ENCODE data around the gene CDPF1.
"Not testable (repeated sequence)": the region's sequence is repeated elsewhere in the genome, so short reads cannot be mapped to it uniquely, and the experiment has no call there.

CDPF1 gene

DNA sequence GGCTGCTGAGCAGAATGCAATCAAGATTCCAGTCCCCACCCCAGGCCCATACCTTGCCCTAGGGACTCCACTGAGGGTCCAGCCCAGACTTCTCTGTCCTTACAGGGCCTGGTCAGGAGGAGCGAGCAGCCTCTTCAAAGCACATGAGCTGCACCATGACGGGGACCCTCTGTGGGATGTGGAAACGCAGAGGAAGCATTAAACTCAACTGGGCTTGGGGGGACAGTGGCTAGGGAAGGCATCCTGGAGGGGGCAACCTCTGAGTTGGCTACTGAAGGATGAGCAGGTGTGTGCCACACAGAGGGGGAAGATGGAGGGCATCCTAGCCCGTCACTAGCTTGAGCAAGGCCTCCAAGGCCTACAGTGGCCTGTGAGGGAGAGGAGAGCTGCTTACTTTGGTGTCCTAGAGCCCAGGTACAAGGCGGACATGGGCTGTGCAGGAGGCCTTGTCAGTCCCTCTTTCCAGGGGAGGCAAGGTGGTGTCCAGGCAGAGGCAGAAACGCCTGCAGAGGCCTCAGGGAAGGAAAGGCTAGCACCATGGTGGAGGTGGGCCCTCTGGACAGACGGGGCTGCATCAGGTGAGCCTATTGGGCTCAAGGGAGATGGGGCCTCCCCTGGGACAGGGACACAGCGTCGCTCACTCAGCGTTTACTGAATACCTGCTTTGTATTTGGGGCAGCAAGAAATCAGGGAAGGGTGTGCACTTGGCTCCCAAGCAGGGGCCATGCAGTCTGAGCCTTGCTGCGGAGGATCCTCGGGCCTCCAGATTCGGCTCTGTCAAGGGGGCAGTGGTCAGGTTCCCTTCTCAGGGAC, 32.0 kb upstream of the CDPF1 start:
- no peak for DNase-seq (ENCODE audit: low read depth in 2 of 2)

DNA sequence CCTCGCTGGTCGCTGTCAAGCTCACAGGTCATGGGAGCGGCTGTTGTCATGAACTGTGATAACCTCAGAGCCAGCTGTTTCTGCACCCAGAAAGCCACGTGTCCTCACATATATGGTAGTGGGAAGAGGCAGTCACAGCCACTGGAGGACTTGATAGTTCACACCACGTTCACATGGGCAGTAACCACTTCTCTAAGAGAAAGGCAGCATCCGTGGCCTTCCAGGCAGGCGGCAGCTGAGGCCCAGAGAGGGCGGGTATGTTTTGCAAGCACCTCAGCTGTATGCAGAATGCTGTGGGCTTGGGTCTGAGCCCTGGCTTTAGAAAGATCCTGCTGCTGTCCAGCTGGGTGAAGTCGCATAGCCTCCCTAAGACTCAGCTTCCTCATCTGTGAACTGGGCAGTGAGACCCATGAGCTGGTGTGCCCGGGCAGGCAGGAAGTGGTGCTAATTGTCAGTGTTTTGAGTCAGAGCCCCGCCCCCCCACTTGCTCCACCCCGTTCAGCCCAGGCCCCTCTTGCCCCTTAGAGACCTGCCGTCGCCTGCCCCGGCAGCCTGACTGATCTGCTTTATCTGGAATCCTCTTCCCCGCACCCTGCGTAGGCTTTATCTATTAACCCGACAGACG, 31.0 kb upstream of the CDPF1 start:
- no peak for DNase-seq (ENCODE audit: low read depth in 2 of 2)

DNA sequence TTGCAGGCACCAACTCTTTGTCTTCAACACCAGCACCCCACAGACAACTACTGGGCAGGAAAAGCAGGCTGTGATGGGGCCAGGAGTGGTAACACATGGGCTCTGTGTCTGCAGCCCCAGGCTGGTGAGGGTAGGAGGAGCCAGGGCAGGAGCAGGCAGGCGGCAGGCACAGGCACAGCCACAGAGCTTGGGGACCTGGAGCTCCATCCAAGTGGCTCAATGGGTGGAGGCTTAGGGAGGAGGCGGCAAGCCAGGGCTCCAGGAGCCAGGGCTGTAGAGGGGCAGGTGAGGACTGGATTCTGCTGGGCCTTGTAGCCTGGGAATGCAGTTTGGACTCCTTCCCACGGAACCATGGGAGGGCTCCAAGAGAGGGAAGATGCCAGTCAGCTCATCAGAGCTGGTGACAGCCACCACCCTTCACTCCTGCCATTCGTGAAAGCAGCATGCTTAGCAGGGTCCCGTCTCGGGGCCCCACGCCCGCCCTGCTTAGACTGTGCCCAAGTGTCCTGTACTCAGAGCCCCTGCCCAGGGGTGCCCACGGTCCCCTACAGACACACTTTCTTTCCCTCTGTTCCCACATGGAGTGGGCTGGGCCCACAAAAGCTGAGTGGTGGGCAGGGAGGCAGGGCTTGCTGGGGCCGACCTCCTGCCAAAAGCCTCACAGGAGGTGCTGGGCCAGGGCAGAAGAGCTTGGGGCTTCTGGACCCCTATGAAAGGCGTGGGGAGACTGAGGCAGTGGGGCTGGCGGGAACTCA, 30.1 kb upstream of the CDPF1 start:
- no peak for DNase-seq (ENCODE audit: low read depth in 2 of 2)

DNA sequence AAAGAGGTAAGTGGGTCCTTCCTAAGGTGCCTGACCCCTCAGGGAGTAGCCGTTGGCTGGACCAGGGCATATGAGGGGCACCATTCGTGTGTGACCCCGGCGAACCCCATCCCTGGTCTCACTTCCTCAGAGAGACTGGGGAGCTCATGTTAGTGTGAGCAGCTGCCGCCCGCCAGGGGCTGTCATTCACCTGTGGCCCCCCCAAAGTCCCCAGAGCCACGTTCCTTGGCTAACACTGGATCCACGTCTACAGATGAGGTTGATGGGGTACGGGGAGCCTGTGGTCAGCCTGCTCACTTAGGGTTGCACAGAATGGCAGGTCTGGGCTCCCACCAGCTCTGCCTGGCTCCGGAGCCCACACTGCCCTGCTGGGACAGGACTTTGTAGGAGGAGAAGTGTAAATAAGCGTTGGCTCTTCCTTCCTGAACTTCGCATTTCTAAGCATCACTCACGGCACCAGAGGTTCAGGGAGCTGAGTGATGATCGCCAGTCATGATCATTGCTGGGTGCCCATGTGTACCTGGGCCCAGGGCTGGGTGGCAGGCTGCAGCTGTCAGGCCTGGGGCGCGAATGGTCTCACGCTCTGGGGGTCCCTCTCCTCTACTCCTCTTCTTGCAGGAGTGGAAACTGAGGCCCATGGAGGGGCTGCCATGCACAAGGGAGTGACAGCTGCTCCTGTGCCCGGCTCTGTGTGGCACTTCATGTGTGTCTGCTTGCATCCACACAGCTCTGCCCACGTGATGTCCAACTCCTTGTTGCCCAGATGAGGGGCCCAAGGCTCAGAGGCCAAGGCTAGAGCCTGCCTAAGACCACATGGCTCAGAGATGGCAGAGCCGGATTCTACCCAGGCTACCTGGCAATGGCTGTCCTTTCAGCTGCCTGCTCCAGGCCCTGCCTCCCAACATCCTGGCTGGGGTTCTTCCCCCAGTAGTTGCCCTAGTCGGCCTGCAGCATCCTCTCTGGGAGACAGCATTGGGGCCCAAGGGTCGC, 28.9 kb upstream of the CDPF1 start:
- DNase-seq (ENCODE audit: low read depth in 2 of 2), result no peak

DNA sequence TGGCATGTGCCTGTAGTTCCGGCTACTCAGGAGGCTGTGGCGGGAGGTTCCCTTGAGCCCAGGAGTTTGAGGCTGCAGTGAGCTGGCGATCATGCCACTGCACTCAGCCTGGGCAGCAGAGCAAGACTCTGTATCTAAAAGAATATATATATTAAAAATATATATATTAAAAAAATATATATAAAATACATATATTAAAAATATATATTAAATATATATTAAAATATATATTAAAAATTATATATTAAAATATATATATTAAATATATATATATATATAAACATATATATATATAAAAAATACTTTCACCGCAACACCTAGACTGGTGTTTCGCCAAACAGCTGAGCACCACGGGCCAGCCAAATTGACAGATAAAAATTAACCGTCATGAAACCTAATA, 26.5 kb upstream of the CDPF1 start:
- DNase-seq (ENCODE audit: low read depth in 2 of 2), result no peak

DNA sequence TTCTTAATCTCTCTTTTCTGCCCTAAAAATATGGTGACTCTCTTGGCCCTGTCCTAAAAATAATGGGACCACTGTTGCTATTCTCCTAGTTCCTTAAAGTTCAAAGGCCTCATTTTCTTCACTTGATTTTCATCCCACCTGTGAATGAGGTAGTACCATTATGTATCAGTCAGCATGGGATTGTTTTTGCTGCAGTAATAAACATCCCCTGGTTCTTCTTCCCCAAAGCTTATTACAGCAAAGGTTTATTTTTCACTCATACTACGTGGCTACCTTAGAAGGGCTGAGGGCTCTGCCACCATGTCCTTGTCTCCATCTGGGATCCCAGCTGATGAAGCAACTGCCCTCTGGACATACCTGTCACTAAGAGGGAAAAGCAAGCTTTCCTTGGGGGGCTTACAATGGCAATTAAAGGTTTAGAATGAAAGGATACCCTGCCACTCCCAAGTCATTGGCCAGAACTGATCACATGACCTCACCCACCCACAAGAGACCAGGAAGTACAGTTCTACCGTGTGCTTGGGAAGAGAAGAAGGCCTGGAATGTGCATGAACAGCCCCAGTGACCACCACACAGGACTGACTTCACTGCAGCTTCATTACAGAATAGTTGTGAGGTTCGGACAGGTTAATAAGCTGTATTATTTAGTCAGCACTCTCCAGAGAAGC, 25.5 kb upstream of the CDPF1 start:
- DNase-seq (ENCODE audit: low read depth in 2 of 2), result no peak

DNA sequence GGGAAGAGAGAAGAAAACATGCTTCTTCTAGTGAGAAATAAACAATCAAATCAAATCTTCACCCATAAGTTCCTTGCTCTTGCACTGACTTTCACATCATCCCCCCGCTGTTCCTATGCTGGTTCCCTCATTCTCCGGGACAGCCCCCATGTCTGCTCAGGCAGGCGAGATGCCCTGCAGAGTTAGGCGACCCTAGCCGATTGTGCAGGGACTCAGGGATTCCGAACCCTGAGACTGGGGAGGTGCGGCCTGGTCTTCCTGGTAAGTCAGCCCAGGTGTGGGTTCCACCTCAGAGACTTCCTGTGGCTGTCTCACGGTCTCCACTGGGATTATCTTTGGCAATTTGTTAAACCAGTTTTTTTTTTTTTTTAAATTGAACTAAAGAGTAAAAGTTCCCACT, 24.3 kb upstream of the CDPF1 start:
- DNase-seq (ENCODE audit: low read depth in 2 of 2), result no peak

DNA sequence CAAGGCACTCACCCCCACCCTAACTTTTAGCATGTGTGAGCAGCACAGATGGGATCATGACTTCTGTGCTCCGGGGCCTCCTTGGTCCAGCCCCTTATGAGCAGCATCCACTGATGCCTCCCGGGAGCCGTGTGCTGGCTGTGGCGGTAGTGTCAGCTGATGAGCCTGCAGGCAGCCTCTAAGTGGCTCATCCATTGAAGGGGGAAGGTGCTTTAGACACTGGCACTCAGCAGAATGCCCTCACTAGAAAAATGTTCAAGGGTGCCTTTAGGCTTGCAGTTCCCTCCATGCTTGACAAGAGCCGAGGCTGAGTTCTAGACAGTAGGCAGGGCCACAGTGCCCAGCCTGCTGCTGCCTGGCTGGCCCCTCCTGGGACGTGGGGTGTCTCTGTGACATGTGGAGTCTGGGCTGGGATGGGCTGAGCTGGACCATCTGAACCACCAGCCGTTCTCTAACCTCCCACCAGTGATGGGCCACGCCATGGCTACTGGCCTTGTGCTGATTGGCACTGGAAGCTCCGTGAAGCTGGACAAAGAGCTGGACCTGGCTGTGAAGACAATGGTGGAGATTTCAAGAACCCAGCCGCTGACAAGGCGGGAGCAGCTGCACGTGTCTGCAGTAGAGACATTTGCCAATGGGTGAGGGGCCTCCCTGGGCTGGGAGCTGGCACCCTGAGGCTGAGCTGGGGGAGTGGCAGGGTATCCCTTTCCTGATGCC, 23.5 kb upstream of the CDPF1 start:
- no peak for DNase-seq (ENCODE audit: low read depth in 2 of 2)

DNA sequence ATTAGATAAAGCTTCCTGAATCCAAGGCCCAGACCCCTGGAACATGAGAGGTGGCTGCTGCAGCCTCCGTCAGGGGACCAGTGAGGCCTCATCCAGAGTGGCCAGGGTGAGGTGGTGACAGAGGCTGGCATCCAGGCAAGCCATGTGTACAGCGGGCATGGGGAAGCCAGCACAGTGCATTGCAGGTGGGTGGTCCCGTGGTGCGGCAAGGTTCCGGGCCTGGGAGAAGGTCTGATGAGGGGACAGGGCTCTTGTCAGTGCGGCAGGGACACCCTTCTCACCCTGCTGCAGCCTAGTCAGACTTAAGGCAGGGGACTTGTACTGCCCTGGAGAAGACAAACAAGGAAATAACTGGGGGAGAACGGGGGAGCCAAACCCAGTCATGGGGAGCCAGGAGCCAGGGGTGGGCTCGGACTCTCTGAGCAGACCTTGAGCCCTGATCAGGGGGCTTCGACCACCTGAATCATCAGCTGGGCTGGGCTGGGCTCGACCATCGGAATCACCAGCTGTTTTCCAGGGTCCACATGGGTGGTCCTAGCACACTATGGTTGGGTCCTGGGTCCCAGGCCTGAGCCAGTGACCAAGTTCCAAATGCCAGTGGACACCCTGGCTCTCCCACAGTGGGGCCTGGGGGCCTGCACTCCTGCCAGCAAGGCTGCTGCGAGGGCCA, 22.8 kb upstream of the CDPF1 start:
- DNase-seq (ENCODE audit: low read depth in 2 of 2), result no peak

DNA sequence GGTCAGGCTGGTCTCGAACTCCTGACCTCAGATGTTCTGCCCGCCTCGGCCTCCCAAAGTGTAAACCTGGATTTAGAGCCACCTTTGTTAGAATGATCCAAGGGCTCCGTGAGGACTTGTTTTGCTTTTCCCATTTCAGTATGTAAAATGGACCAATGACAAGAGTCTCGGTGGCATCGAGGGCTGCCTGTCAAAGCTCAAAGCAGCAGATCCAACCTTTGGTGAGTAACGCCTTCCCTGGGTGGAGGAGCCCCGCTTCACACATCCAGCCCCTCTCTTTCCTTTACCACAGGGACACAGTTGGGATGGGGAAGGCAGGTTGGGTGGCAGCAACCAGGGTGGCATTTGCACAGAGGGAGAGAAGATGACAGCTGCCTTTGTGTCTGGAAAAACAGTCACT, 22.1 kb upstream of the CDPF1 start:
- no peak for DNase-seq (ENCODE audit: low read depth in 2 of 2)

DNA sequence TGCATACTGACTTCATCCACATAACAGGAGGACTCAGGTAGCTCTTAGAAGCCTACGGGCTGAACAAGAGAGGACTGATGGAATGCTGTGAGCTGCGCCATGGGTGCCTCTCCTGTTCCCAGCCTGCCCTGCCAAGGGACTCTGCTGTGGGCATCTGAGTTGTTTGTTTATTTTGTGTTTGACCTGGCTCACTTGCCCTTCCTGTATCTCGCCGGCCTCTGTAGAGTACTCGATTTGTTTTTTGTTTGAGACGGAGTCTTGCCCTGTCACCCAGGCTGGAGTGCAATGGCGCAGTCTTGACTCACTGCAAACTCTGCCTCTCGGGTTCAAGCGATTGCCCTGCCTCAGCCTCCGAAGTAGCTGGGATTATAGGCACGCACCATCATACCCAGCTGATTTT, 19.5 kb upstream of the CDPF1 start:
- no peak for DNase-seq (ENCODE audit: low read depth in 2 of 2)

DNA sequence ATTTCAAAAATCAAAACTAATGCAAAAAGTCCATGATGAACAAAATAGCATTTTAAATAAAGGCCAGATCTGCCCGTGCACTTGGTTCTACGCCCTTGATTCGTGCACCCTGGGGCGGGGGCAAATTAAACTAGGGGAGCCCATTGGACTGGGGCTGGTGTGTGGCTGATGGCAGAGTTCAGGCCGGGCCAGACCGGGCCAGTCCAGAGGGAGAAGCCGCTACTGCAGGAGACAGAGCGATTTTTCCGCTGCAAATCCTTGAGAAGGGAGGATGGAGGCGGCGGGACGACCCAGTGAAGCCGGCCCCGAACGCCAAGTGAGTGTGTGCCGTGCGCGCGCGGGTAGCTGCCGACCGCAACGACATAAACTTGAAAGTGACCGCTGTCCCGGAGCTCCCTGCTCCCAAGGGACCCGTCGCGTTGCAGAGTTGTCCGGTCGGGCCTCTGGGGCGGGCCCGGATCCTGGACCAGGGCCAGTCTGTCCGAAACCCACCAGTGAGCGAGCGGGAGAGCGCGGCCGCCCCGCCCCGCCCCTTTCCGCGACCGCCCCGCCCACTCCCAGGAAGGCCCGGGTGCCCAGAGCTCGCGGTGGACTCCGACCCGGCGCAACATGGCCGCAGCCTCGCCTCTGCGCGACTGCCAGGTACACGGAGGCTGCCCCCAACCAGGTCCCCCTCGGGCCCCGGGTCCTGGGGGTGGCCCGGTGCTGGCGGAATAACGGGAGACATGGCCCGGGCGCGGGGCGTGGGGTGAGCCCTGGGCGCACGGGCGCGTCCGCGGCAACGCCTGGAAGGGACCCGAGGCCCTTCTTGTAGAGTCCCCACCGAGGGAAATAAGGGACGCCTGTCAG, 17.6 kb upstream of the CDPF1 start, which contains the start of gene TTC38:
Gene TTC38 (plus strand): TSS at position 578 of the 849 bp plus-strand sequence. CDS start 32 bp downstream, at position 610.
- DNase-seq (ENCODE audit: low read depth in 2 of 2), result no peak

DNA sequence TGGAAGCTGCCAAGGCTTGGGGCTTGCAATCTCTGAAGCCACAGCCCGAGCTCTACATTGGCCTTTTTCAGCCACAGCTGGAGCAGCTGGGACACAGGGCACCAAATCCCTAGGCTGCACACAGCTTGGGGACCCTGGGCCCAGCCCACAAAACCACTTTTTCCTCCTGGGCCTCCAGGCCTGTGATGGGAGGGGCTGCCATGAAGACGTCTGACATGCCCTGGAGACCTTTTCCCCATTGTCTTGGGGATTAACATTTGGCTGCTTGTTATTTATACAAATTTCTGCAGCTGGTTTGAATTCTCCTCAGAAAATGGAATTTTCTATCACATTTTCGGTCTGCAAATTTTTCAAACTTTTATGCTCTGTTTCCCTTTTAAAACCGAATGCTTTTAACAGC, 15.5 kb upstream of the CDPF1 start:
- DNase-seq (ENCODE audit: low read depth in 2 of 2), result not testable (repeated sequence)

DNA sequence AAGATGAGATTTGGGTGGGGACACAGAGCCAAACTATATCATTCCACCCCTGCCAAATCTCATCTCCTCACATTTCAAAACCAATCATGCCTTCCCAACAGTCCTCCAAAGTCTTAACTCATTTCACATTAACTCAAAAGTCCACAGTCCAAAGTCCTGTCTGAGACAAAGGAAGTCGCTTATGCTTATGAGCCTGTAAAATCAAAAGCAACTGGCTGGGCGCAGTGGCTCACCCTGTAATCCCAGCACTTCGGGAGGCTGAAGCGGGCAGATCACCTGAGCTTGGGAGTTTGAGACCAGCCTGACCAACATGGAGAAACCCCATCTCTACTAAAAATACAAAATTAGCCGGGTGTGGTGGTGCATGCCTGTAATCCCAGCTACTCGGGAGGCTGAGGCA, 14.4 kb upstream of the CDPF1 start:
- not testable (repeated sequence) for DNase-seq (ENCODE audit: low read depth in 2 of 2)

DNA sequence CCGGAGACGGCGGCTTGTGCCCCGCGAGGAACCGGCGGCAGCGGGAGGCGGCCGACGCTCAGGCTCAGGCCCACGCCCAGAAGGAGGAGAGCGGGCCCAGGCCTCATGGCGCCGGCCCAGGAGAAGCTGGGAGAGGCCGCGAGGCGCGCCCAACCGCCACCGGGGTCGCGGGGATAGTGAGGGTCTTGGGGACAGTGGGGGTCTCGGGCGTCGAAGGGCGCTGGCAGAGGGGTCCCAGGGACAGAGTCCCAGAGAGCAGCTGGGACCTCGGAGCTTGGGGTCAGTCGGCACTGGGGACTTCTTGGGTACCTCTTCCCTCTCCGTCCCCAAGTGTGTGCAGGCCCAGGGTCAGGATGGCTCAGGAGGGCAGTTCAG, 13.1 kb upstream of the CDPF1 start, which contains the start of gene PKDREJ:
Gene PKDREJ (minus strand): TSS at position 128 of the 375 bp plus-strand sequence. CDS start 21 bp downstream, at position 107.
- no peak for DNase-seq (ENCODE audit: low read depth in 2 of 2)

DNA sequence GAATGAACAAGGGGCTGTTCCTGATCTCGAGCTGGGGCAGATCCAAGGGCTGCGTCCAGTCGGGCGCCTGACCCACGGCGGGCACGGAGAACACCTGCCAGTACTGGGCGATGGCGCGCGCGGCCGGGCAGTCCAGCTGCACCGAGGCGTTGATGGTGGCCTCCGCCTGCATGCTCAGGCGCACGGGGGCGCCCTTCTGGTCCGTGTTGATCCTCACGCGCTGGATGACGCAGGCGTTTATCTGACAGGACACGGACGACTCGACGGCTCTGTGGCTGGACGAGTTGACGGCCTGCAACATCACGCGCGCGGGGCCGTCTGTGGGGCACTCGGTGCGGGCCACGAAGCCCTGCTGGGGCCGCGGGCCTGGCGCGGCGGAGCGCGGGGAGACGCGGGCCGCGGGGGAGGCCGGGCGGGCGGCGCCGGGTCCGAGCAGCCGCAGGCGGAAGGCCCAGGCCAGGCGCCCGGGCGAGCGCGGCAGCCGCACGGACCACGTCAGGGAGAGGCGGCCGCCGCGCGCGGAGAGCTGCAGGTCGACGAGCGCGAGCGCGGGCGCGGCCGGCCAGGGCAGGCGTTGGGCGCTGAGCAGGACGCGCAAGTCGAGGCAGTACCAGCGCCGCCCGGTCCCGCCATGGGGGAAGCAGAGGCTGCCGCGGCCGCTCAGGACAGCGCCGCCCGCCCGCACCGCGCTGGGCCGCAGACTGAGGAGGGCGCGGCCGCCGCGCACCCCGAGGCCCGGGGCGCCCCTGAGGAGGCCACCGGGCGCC, 12.5 kb upstream of the CDPF1 start:
- no peak for DNase-seq (ENCODE audit: low read depth in 2 of 2)

DNA sequence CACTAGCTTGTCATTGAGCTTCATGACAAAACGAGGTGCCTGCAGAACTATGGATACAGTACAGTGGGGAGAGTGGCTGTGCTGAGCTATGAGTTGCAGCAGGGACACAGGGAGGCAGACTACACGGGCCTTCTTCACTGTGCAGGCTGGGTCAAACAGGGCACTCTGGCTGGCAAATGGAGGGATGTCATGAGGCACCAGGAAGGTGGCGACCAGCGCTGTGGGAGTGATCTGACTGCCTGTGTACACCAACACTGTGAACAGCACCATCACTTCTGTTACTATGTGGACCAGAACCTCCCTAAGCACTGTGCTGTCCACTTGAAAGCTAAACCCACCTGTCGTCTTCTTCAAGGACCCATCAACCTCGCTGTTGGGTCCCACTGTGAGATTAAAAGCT, 9.9 kb upstream of the CDPF1 start:
- DNase-seq (ENCODE audit: low read depth in 2 of 2), result no peak

DNA sequence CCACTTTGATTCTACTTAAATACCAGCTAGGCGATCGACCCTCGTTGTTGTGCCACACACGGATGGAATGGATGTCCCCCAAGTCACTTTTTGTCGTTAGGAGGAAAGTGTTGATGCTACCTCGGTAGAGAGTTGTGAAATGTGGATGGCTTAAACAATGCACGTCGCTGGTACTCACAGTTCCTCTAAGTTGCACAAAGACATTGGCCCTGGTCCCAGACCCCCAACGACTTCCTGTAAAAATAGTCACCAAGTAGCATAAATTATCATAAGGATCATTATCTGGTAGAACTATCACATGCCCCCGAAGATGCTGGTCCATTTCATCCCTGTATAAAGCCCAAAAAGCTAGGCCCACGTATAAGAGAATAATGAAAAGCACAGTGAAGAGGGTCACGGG, 9.3 kb upstream of the CDPF1 start:
- no peak for DNase-seq (ENCODE audit: low read depth in 2 of 2)

Data from stimulated activated CD4-positive, alpha-beta T cell treated with anti-CD3 and anti-CD28 coated beads, Interleukin-4, amount 100 ng/mL, for 48 hours (primary cell).